GM21390 (cell line): ENCODE data around the gene ZNF436.

Source experiments
- ATAC-seq: cut with Tn5 transposase; IDR thresholded peaks from one replicate; pipeline ENCODE4 v1.9.1; 2021; ENCODE audit not compliant: unreplicated experiment

The ZNF436 gene

DNA sequence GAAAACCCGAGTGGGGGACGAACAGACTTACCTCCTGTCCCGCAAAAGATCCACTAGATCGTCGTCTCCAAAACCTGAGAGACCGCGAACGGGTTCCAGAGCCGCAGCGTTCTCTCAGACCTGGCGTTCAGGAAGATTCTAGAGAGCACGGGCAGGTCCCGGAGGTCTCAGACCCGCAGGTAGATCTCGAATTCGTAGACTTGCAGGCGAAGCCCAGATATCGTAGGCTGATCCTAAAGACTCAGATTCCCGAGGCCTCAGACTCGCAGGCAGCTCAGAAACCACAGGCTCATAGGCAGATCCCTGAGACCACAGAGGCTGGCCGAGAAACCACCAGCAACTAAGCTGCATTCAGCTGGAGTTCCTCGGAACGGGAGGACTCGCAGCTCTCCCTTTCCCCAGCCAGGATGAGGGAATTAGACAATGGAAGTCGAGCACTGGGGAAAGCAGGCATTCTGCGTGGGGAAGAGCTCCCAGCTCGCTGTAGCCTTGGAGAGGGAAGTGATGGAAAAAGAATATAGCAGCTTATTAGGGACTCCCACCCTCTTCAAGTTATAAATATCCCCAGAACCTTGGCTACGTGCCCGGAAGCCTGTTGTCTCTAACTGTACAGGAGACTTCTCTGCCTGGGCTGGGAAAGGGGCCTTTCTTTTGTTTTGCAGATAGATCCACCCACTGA, at the start of gene ZNF436:
Gene ZNF436, minus strand, starts transcription at position 502 of the 679 bp plus-strand sequence. CDS start 1,831 bp downstream, outside the sequence.
- ATAC-seq, result no peak

DNA sequence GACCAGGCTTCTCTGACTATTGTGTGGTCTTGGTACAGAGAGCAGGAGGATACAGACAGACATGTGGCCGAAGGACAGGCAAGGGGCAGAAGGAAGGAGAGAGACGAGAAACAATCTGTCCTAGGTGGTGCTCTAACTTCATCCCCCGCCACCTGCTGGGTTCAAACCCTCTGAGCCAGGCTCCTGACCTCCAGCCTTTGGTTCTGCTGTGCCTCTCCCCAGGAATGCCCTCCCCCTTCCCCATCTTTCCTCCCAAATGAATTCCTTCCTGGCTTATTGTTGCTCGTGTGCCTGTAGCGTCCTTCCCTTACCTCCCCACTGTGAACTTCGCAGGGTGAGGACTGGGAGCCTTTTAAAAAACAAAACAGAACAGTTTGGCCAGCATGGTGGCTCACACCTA, 49.5 kb upstream of the ZNF436 start:
- no peak for ATAC-seq

DNA sequence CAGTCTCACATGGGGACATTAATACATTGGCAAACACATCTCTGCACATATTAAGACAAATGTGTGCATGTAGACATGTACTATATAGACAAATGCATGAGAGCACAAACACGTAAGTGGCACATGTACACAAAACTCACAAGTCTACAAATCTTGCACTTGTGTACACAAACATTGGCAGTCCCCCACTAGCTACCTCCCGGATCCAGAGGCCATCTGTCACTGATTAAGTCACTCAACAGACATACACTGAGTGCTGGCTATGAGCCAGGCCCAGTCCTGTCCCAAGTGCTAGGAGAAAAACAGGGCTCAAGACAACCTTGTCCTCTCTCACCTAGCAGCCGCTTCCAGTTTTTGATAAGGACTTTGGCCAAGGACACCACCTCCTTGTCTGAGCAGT, 47.9 kb upstream of the ZNF436 start:
- no peak for ATAC-seq

- no peak for ATAC-seq
These were observed 47.3 kb upstream of the ZNF436 start for GRCh38 chr1:23416964-23417363.

GRCh38 chr1:23408797-23409290, 39.2 kb upstream of the ZNF436 start:
- no peak for ATAC-seq

DNA sequence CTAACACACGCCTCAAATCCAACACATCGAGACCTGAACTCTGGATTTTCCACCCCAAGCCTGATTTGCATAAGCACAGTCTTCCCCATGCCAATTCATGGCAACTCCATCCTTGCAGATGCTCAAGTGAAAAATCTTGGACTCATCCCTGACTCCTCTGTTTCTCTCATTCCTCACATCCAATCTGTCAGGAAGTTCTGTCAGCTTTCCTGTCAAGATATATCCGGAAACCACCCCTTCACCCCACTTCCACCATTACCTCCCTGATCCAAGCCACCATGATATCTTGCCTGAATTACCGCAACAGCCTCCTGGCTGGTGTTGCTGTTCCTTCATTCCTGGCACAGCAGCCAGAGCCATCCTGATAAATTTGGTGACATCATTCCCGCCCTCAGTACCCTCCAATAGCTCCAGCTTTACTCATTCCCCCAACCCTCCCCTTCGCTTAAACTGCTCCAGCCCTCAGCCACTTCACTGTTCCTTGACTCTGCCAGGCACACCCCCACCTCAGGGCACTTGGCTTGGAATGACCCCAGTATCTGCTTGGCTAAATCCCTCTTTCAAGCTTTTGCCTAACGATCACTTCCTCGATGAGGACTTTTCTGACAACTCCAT, 37.5 kb upstream of the ZNF436 start:
- no peak for ATAC-seq

DNA sequence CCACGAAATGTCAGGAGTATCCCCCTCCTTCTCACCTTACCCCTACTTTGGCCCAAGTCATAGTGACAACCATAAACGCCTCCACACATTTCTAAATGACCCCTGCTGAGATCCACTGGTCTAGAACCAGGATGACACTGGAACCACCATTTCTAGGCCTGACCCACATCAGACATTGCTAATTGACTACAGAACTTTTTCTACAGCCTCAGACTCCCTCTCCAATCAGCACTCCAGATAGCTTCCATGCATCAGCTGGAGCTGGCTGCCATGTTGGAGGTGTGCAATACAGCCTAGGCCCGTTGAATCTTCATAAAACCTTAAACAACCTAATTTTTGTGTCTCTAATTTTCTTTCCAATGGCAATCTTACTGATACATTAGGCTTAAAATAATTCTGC, 36.3 kb upstream of the ZNF436 start:
- no peak for ATAC-seq

DNA sequence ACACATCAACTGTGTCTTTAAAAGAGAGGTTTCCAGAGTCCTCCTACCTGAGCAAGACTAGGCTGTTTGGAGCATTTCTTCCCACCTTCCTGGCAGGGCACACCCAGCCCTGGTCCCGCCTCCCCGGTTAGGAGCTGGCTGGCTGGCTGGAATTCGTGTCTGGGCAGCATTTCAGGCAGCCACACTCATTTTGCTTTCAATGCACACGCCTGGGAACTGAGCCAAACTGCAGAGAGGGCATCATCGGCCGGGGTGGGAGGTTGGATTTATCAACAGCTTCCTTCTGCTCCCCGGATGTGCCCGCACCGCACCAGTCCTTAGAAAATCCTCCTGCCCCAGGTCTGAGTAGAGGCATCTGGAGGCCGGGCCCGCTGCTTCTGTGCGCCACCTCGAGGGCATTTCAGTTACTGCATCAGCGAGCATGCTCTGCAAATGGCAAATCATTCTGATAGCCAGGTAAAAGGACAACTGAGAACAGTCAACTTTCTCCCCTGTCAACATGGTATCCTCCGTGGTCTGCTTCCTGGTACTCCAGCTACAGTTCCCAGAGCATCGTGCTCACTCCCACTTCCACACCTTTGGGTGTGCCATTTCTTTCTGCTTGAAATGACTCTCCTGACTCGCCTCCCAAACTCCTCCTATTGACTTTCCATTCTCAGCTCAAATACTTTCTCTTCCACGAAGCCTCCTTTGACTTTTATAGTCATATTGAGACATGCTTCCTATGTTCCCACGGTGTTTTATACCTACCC, 34.3 kb upstream of the ZNF436 start:
- no peak for ATAC-seq

- ATAC-seq, result no peak
These were observed 33.7 kb upstream of the ZNF436 start for GRCh38 chr1:23403355-23403734.

DNA sequence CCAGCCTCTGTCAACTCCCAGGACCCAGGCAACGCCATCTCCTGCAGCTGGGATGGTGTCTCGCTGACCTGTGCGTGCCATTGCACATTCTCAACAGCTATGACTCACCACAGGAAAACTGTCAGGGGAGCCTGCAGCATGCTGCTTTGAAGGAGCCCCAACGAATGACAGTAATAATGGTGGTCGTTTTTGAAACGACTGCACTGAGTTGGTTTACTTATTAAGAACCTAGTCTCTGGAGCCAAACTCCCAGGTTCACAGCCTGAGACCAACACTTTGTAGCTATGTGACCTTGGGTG, 33.4 kb upstream of the ZNF436 start:
- ATAC-seq, result no peak

DNA sequence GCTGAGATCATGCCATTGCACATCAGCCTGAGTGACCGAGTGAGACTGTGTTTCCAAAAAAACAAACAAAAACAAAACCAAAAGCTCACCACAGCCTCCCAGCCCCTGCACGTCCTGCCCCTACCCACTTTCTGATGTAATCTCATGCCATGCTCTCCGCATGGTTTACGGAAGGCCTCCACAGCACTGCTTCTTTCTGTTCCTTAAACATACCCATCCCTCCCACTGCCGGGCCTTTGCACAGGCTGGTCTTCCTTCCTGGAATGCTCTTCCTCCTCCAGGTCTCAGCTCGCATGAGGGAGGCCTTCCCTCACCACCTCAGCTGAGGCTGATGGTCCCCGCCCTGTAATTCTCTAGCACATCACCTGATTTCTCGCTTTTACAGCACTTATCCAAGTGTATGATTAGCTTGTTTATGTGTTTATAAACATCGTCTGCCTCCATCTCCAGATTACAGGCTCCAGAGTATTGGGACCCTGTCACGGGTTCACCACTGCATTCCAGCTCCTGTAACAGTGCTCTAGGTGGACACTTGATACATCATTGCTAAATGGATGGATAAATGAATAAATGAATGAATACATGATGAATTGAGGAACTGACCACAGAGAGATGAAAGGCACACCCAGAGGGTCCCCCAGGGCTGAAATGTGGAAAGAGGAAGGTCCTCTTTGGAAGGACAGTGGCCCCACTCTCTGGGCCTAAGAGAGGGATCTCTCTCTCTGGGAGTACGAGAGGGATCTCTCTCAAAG, 32.8 kb upstream of the ZNF436 start:
- no peak for ATAC-seq

- ATAC-seq, result no peak
These were observed 31.7 kb upstream of the ZNF436 start for GRCh38 chr1:23401313-23401712.

- ATAC-seq, result no peak
These were observed 30.9 kb upstream of the ZNF436 start for GRCh38 chr1:23400324-23401114.

GRCh38 chr1:23399229-23399628, 29.6 kb upstream of the ZNF436 start:
- no peak for ATAC-seq

GRCh38 chr1:23397908-23398307, 28.3 kb upstream of the ZNF436 start:
- ATAC-seq, result no peak

GRCh38 chr1:23396380-23396779, 26.7 kb upstream of the ZNF436 start:
- ATAC-seq, result no peak

GRCh38 chr1:23395849-23396248, 26.2 kb upstream of the ZNF436 start:
- no peak for ATAC-seq

DNA sequence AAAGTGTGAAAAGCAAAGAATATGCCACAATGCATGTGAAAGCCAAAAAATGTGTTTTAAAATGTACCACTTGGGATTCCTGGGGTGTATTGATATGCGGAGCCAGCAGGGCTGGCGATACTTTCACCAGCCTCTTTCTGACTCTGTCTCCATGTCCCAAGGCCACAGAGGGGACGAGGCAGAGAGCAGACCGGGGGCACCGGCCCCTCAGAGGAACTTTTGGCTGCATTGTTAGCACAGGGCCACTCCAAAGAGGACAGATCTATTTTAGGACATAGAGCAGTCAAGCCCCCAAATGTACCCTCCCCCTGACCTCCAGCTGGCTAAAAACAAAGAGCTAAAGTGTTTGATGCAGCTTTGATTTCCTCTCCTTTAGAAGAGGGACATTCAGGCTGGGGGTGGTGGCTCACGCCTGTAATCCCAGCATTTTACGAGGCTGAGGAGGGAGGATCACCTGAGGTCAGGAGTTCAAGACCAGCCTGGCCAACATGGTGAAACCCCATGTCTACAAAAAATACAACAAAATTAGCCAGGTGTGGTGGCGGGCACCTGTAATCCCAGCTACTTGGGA, 25.6 kb upstream of the ZNF436 start:
- no peak for ATAC-seq

GRCh38 chr1:23394684-23395083, 25.0 kb upstream of the ZNF436 start:
- no peak for ATAC-seq

DNA sequence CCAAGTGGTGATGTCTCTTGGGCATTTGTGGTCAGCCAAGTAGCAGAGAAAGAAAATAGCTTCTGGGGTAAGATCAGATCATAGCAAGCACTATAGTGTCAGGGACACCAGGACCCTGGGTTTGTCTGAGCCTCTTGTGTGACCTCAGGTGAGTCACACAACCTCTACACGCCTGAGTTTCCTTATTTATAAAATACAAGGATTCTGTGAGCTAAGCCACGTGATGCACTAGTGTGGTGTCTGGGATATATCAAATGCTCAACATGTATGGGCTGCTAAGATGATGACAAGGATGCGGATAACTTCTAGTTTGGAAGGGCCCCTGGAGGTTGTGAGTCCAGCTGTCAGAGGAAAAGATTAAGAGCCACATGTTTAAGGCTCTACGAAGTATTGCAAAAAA, 24.5 kb upstream of the ZNF436 start:
- ATAC-seq, result no peak
